Muscle of back (tissue), 11 donors: ENCODE results near the gene DYNLT3. TPM values are rescaled to one million over a fixed set of nuclear protein-coding genes. Genes with fewer than 3 reads are reported as not detected.

Source experiments
- DNase-seq, 3 donors: peaks; one replicate each; pipeline versions ENCODE4 v3.0.0 to v3.0.0-alpha.2; 2013
- polyA plus RNA-seq, 10 donors: library from polyadenylated mRNA; unstranded; fragments of 120-200 nt; gene quantifications; one replicate each; pipeline ENCODE4 v1.2.1, GENCODE V29; 2013; ENCODE audit not compliant: insufficient read length in 10 of 10

Gene DYNLT3
- polyA plus RNA-seq, 10 donors: 9.4 to 13.3 (median 11.0) TPM

DNA sequence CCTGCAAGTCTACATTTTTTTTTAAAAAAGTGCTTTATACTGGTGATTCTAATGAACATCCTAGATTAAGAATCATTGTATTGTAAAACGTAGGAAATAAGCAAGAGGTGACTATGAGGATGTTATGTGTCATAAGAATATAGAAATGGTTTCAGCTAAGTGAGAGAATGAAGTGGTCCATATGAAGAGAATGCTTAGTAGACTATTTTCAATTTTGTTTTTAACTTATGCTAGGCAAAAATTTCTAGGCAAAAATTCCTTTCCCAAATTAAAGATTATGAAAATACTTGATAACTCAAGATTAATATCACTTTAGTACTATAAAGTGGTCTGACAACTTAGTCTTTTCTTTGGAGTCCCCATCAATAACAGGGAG, 825 bp downstream of the DYNLT3 start:
- no peak for DNase-seq

DNA sequence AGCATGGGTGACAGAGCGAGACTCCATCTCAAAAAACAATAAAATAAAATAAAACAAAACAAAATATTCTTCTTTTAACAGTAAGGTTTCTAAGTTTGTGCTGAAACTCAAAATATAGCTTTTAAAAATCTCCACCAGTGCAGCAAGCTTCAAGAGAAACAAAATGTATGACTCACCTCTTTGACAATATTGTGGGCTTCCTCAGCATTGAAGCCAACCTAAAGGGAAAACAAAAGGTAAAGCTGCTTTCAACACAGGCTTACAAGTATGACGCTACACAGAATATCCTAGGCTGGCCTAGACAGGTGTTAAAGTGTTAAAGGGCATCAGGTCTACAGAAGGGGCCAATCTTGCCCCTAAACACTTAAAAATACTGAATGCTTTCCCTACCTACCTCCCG, 1.2 kb downstream of the DYNLT3 start:
- peak in 1 of 3 donors; percentile 1 for DNase-seq

DNA sequence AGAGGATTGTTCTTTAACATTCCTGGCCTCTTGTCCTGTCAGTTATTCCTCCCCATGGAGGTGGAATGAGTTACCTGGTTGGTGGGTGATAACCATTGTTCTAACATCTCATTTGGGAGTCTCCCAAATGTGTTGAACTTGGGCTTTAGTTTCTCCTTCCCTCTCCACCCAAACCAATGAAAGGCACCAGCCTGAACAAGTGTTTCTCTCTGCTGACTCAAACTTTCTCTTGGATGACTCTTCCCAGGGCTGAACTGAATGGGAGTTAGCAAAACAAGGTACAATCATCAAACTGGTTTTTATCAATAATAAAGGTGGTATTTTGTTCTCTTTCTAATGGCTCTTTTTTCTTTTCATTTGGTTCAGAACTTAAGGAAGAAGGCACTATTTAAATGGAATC, 2.7 kb downstream of the DYNLT3 start:
- DNase-seq: no peak

DNA sequence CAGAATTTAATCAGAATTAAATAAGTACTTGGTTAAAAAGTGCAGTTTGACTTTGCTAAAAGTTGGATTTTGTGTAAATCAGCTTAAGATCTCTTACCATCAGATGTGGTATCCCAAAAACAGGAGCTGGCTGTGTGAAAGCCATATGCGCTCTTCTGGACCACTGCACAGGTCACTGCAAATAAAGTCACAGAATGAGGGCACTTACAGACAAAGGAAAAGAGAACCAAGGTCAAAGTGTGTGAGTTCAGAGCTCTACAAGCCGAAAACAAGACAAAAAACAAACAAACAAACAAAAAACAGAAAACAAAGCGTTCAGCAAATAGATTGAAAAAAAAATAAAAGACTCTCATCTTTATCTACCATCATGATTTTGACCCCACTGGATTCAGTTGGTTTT, 6.4 kb downstream of the DYNLT3 start:
- DNase-seq: no peak

DNA sequence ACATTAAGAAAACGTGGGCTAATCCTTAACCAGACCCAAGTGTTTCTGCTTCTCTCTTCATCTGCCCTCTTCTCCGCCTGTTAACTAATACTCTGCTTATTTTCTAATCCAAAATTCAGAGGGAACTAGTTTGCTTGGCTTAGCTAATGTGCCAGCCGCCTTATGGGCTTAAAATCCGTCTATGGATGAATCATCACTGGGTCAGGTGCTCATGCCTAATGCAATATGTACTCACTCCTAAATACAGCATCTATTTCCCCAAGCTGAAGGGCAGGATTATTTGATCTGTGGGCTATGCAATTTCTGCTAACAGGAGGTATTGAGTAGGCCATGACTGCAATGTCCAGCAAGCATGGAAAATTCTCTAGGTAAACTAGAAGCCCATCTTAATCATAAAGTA, 12.4 kb downstream of the DYNLT3 start:
- no peak for DNase-seq

DNA sequence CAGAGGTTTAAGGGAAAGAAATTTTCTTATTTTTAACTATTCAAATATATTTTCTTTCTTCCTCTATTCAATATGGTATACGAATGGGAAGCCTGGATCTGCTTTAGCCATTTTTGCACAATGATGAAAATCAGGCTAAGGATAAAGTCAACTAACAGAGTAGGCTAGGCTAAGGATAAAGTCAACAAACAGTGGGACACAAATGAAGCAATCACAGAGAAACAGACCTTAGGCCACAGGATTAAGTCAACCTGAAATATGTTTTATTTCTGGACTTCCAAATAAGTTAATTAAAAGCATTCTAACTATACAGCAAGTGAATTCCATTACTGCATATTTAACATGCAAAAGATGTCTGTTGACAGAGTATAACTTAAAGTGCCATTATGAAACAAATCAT, 17.0 kb downstream of the DYNLT3 start:
- no peak for DNase-seq

DNA sequence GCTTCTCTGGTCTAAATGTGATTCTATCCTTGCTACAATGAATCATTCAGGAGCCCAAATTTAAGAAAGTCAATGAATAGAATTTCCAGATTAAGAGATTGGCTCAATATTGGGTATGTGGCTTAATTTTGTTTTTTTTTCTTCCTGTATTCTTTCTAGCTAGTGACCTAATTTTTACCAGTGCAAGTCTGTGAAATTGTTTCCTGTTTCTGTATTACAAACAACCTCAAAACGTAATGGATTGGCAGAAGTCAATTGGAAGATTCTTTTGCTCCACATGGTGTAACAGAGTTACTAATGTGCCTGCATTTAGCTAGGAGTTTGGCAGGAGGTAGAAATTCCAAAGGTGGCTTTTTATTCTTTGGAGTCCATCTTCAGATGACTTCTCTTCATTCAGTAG, 17.6 kb downstream of the DYNLT3 start:
- no peak for DNase-seq

DNA sequence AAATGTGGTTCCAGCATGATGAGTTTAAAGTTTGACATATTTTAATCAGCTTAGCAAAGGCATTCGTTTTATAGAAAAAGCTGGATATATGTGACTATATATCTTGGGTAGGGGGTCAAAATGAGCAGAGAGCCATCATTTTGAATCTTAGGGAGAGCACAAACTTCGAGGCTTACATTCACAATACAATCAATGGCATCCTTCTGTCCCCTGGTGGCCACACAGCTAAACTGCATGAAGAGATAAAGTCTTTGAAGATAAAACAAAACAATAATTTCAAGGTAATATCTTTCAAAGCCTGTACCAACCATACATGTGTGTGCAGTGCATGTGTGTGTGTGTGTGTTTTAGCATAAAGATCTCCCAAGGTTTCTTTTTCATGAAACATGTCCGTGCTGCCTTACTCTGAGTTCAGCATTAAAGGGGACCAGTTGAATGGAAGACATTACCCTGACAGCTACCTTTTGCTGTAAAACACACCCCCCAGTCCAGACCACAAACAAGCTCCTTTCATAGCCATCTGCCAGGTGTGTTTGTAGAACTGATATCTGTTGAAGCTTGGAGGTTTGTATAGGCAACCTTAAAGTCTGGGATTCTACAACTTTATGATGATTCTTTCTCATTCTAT, 22.0 kb downstream of the DYNLT3 start:
- DNase-seq: peak; percentile 13 to 34 (median 20)

DNA sequence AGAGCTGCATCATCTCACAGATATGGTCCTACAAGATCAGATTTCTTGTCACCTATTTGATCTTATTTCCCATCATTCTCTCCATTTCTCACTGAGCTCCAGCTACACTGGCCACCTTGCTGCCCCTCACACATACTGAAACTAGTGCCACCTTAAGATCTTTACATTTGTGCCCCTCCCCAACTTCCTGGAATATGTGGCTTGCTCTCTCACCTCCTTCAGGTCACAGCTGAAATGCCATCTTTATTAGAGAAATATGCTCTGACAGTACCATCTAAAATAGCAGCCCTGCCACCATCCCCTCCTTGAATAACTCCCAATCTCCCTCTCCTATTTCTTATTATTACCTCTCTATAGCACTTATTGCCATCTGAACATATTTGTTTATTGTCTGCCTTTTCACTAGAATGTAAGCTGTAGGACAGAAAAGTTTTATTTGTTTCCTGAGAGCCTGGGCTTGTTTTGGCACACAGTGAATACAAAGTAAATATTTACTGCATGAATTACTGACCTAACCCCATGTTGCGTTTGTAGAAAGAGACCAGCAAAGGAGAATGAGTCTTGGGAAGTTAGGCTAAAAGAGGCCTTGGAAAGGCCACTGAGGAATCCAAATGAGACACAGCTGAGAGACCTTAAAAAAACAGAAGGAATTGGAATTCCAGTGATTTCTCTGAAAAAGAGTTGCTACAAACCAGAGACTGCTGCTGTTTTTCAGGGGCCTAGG, 22.7 kb downstream of the DYNLT3 start:
- no peak for DNase-seq

DNA sequence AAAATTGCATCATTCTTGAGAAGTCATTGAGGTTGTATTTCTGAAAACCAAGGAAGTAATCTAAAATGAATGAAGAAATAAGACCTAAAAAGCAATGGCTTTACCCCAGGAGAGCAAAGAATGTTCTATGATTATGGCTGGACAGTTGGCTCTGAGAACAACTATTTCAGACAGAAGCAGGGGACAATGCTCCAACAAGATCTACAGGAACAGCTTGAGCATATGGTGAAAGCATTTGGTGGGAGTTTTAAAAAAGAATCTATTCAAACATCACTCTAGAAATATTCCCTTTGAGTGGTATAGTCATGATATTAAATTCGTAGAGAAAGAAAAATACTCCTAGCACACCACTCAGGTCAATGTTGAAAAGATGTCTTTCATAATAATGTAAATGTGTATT, 26.7 kb downstream of the DYNLT3 start:
- DNase-seq: no peak

DNA sequence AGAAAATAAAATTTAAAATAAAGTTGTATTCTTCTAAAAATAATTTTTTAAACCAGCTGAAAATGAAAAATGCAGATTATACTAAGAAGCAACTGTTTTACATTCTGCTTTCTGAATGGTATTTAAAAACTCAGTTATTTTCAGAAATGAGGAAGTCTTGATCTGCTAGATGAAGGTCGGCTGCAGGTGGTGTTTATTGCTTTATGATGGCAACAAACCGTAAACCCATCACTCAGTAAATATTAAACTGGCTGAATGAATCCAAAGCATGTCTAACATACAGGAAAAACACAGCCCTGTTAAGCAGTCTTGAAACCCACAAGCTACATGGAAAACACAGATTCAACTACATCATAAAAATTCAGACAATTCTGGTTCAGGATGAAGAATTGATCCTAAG, 29.3 kb downstream of the DYNLT3 start:
- DNase-seq: no peak

DNA sequence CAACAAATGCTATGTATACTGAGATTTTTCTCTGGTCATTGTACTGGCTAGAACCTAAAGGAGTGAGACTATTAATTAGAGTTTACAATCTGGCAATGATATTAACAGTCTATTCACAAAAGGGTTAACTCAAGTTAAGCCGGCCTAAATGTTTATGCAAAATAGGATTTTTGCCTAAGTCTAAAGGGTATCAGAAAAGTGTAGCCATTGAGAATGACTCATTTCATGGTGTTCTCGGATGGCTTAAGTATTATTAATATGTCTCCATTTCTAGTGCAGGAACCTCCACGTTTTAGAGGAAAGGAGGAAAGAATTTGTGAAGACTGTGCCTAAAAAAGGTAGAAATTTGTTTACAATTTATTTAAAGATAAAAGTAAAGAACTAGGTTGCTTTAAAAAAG, 29.8 kb downstream of the DYNLT3 start:
- no peak for DNase-seq

DNA sequence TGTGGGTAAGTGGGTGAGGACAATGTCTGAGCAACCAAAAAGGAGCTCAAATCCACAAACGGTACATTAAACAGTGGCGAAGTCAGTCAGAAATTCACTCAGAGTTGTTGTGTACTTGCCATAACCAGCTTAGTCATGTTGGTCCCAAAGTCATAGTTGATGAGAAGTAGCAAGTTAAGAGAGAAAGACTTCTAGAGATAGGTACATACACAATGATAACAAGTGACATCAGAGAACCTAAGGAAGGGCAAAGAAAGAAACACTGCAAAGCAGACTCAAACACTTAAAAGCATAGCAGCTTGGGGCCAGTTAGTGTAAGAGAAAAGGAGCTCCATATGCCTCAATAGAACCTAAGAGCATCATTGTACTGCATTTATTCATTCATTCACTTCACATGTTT, 30.2 kb downstream of the DYNLT3 start:
- no peak for DNase-seq

DNA sequence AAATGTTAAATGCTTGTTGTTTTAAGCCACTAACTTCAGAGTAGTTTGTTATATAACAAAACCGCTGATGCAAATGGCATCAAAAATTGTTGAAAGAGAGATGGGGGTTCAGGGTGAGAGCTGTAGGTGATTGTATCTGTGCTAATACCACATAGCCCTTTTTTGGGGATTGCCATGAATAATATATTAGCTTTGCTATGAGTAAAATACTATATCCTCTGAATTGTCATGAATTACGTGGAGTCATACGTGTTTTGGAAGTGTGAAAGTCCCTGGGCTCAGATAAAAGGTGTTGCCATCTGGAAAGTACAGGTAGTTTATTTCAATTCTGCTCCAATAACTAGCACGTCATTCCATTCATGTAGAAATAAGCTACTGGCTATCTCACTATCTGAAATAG, 30.6 kb downstream of the DYNLT3 start:
- no peak for DNase-seq

DNA sequence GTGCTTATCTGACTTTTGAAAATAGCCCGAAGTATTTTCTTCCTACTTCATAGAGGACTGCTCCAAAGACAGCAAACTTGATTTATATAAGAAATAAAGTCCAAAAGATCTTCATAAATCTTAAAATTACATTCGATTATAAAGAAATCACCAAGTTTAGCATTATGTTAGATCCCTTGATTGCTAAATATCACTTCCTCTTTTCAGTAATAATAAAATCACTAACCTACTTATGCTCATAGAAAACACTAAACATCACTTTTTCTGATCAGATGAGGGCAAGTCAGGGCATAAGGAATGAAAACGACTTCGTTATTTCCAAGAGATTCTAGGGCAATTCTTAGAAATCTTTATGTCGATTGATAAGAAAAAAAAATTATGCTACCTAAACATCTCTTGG, 32.0 kb downstream of the DYNLT3 start:
- DNase-seq: no peak

DNA sequence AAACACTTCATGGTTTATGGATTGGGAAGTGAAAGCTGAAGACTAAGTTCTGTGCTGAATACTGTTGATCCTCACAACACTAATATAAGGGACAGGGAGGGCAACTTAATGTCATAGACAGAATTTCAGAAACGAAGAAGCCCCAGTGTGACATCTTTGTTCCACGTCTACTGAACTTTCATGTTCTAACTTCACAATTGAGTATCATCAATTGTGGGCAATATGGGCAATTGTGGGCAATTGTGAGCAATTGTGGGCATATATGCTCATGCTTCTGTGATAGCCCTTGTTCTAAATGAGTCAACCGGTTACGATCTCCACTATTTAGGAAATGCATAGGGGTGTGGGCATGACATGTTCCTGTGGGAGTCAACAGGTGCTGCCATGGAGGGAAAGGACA, 33.8 kb downstream of the DYNLT3 start:
- no peak for DNase-seq

DNA sequence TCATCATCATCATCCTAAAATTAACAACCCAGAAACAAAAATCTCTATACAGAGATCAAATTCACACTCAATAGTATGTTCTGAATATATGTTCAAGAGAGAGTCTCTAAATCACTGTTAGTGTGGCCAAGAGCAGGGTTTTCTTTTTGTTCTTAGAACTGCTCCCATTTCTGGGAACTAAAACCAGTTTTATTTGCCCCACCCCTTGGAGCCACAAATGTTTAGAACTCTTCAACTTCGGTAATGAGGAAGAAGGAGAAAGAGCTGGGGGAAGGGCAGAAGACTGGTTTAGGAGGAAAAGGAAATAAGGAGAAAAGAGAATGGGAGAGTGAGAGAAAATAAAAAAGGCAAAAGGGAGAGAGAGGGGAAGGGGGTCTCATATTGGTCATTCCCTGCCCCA, 35.3 kb downstream of the DYNLT3 start:
- peak in 1 of 3 donors; percentile 1 for DNase-seq

DNA sequence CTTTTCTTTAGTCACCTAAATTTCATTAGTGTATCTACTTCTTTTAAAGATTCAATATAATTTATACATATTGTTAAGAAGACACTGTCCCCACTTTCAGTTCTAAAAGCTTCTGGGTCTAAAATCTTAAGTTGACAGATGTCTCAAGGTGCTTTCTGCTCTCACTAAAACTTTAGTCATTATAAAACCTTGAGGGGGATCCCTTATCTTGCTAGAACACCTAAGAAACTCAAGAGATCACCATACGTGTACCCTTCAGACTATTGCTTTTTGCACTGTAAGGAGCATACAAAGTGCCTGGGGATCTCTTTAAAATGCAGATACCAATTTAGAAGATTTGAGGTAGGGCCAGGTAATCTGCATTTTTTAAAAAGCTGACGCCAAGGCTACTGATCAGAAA, 37.4 kb downstream of the DYNLT3 start:
- no peak for DNase-seq

DNA sequence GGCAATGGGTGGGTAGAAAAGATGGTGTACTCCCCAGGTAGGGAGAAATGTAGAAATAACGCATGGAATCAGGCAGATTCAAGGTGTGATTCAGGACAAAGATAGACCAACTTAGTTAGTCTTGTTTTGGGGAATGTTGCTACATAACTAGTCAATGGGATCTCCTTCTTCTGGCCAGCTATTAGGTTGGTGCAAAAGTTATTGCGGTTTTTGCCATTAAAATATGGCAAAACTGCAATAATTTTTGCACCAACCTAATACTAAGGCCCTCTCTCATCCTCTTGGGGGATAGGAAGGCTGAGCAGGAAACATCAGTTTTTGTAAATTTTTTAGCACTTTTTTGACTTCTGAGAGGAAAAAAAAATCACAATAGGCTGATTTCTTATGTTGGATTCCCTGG, 44.3 kb downstream of the DYNLT3 start:
- no peak for DNase-seq

DNA sequence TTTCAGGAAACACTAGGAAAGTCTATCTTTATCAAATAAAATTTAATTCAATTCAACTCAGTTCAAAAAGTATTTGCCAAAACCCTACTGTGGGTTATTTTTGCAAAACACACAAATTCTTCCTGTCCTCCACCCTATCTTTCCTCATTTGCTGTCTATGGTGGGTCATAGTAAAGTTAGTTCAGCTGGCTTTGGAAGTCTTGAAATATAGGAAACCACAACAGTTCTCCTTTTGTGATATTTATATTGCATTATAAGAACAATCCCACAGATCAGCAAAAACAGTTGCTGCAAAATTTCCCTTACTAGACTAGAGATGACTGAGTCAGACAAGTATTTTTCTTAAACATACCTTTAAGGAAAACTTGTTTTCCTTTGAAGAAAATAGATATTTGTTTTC, 45.3 kb downstream of the DYNLT3 start:
- DNase-seq: no peak

DNA sequence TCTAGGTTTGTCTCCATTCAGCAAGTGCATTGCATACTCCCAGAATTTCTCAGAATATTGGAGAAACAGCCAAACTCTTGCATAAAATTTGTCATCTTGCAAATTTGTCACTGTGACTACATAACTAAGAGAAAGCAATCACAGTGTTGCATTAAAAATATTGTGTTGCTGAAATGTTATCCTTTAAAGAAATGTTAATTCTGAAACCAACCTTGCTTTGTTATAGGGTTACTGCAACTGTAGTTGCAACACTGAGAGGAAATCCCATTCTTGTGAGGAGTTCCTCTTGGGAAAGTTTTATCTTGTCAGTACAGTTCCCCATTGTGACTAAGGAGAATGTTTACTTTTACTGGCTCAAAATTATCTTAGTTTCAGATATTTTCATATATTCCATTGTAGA, 46.7 kb downstream of the DYNLT3 start:
- no peak for DNase-seq

DNA sequence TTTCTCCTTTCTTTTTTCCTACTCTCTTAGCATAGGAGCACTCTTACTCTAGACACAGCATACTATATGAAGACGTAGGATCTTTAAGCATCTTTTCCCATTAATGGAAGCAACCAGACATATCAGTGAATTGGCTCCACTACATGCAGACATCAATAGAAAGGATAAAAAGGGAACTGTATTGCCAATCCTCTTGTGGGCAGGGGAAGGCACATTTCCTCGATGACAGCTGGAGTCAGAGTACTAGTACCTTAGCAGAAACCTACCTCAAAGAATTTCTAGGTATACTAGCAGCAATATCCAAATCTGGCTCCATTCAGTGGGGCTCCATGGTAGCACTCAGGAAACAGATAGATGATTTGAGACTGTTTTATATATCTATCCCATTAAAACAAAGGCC, 47.4 kb downstream of the DYNLT3 start:
- DNase-seq: no peak

DNA sequence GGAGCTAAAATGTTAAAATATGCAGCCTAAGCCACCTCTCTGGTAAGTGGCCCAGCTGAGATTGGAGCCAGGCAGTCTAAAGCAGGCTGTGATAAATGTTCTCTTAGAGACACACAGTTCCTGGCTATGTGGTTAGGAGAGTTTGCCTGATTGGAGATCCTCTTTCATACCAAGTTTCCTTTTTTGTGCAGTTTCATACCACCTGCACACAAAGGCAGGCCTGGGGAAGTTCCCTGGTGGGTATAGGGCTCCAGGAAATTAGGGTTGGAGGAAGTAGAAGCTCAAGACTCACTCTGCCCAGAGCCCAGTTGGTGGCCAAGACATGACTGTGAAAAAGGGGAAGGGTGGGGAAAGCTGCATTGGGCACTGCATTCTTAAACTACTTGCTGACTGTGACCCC, 50.6 kb downstream of the DYNLT3 start:
- peak in 1 of 3 donors; percentile 14 for DNase-seq

DNA sequence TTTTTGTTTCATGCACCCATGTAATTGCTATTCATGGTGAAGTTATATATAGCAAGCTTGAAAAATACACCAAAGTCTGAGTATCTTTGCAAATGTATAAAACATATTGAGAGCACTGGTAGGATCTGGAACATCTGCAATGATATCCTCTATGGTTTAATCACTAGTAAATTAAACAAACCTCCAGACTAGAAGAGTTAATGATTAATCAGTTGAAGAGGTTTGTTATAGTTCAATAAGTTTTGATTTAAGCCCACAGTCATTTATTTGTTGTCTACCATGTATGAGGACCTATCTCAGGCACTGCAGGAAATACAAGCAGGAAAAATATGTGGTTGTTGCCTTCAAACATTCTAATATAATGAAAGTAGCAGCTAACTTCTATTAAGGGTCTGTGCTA, 51.1 kb downstream of the DYNLT3 start:
- no peak for DNase-seq
